ENCODE measurements around the gene ZMYM1.

ZMYM1 gene

DNA sequence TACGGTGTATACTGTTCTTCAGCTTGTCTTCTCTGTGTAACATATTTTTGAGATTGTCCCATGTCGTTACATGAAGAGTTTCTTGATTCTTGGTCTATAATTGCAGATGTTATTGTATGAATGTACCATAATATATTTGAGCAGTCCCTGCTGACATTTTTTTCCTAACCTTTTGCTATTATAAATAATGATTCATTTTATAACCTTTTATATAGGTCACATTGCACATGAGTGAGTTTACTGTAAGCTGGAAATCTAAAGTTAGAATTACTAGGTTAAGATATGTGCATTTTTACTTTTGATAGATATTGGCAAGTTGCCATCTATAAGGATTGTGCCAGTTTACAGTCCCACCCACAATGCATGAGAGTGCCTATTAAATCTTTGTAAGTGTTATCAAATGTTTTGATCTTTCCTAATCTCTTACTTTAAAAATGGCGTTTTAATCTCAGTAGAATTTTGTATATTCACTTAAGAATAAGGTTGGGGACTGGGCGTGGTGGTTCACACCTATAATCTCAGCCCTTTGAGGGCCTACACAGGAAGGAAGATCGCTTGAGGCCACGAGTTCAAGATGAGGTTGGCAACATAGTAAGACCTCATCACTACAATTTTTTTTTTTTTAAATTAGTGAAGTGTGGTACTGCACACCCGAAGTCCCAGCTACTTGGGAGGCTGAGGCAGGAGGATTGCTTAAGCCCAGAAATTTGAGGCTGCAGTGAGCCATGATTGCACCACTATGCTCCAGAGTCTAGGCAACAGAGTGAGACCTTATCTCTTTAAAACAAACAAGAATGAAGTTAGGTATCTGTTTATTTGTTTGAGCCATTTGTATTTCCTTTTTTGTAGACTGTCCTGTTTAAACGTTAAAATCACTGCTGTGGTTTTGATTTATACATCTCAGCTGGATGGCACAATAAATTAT lies 36.5 kb downstream of the ZMYM1 start:
- peaks cover 16% of the 10 kb centered on the region for H3K27me3 ChIP-seq
- no peak for TF ChIP-seq CTCF (IDR thresholded peaks at IDR 0.05)
- H3K4me3 ChIP-seq (ENCODE audit: low read depth in 1 of 2, low read length in 1 of 2) = no peak overlapping the region
- H3K27ac ChIP-seq = no peak overlapping the region
- H3K36me3 ChIP-seq = peaks cover 24% of the 10 kb centered on the region
- H3K4me1 ChIP-seq (ENCODE audit: control insufficient read depth in 1 of 2, insufficient read depth in 1 of 2, low read depth in 1 of 2, low read length in 1 of 2) = peaks cover 0 to 3% of the 10 kb centered on the region in 2 experiments
- no peaks in the 10 kb centered on the region for H3K9me3 ChIP-seq

DNA sequence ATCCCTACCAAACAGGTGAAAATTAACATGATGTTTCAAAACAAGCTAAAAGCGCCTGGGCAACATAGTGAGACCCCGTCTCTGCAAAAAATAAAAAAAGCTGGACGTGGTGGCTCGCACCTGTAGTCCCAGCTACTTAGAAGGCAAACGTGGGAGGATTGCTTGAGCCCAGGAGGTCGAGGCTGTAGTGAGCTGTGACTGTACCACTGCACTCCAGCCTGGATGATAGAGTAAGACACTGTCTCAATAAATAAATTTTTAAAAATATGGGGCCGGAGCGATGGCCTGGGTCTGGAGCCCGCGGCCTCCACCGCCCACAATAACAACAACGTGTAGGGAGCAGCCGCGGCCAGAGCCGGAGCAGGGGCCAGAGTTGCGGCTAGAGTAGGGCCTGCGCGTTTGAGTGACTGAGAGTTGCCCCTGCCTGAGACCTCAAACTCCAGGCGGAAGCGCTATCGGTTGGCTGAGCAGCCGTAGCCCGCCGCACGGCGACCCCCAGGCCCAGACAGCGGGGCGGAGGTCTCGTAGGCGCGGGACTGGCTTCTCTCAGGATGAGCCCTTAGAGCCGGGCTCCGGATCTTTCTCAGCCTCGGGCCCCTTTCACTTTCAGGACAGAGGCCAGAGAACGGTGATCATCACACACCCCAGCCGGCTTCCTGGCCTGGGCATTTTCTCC lies 41.4 kb downstream of the ZMYM1 start:
- Histone ChIP-seq H3K4me1 (ENCODE audit: control insufficient read depth in 1 of 2, insufficient read depth in 1 of 2, low read depth in 1 of 2, low read length in 1 of 2) (peaks cover 0 to 5% of the 10 kb centered on the region in 2 experiments), H3K4me3 (ENCODE audit: low read depth in 1 of 2, low read length in 1 of 2) (no peak overlapping the region), H3K36me3 (no peaks in the 10 kb centered on the region), H3K9me3 (no peaks in the 10 kb centered on the region), H3K27me3 (peaks cover 37% of the 10 kb centered on the region), H3K27ac (no peak overlapping the region)
- TF ChIP-seq CTCF (IDR thresholded peaks at IDR 0.05) = no peak

GRCh38 chr1:35122311-35122710 lies 43.1 kb downstream of the ZMYM1 start:
- no peaks in the 10 kb centered on the region for H3K36me3 ChIP-seq
- no peak overlapping the region for H3K4me3 ChIP-seq (ENCODE audit: low read depth in 1 of 2, low read length in 1 of 2)
- H3K27ac ChIP-seq = no peak overlapping the region
- peaks cover 37% of the 10 kb centered on the region for H3K27me3 ChIP-seq
- no peak for TF ChIP-seq CTCF (IDR thresholded peaks at IDR 0.05)
- no peaks in the 10 kb centered on the region for H3K9me3 ChIP-seq
- peaks cover 0 to 5% of the 10 kb centered on the region in 2 experiments for H3K4me1 ChIP-seq (ENCODE audit: control insufficient read depth in 1 of 2, insufficient read depth in 1 of 2, low read depth in 1 of 2, low read length in 1 of 2)

GRCh38 chr1:35126546-35126945 lies 47.4 kb downstream of the ZMYM1 start:
- Histone ChIP-seq H3K4me3 (ENCODE audit: low read depth in 1 of 2, low read length in 1 of 2) (no peak overlapping the region), H3K36me3 (no peaks in the 10 kb centered on the region), H3K27ac (no peak overlapping the region), H3K27me3 (peaks cover 13% of the 10 kb centered on the region), H3K9me3 (no peaks in the 10 kb centered on the region), H3K4me1 (ENCODE audit: control insufficient read depth in 1 of 2, insufficient read depth in 1 of 2, low read depth in 1 of 2, low read length in 1 of 2) (no peaks in the 10 kb centered on the region)
- no peak for TF ChIP-seq CTCF (IDR thresholded peaks at IDR 0.05)

DNA sequence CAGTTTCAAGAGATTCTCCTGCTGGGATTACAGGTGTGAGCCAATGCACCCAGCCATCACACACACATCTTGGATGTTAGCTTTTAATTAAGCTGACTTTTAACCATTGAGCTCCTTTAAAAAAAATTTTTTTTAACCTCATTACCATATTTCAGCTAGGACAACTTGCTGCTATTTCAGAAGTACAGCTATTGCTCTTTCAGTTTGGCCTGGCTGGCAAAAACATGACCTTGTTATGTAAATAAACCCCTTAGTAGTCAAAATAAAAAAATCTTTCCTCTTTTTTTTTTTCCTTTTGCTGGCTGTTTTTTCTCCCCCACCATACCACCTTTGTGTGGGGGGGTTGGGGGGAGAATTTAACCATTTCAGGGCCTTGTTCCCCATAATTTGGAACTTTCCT lies 49.9 kb downstream of the ZMYM1 start:
- Histone ChIP-seq H3K9me3 (no peaks in the 10 kb centered on the region), H3K27me3 (no peaks in the 10 kb centered on the region), H3K4me1 (ENCODE audit: control insufficient read depth in 1 of 2, insufficient read depth in 1 of 2, low read depth in 1 of 2, low read length in 1 of 2) (no peaks in the 10 kb centered on the region), H3K36me3 (no peaks in the 10 kb centered on the region), H3K4me3 (ENCODE audit: low read depth in 1 of 2, low read length in 1 of 2) (no peak overlapping the region), H3K27ac (no peak overlapping the region)
- TF ChIP-seq CTCF (IDR thresholded peaks at IDR 0.05) = no peak

Measured in neutrophil (primary cell).